Activated CD4-positive, alpha-beta T cell treated with anti-CD3 and anti-CD28 coated beads for 1 hour (primary cell): ENCODE data around the gene ACTL7B.
"Not testable (repeated sequence)": the region's sequence is repeated elsewhere in the genome, so short reads cannot be mapped to it uniquely, and the experiment has no call there.

Experiments
- DNase-seq: peaks from one replicate; pipeline ENCODE4 v3.0.0-alpha.2; 2020

Gene ACTL7B

GRCh38 chr9:108855888-108856287, at the start of gene ACTL7B:
Gene ACTL7B (minus strand): TSS chr9:108855986. CDS start chr9:108855930, 56 bp downstream.
- no peak for DNase-seq

GRCh38 chr9:108905494-108905893, 49.7 kb upstream of the ACTL7B start:
- no peak for DNase-seq

- no peak for DNase-seq
Measured at GRCh38 chr9:108904161-108904560, 48.4 kb upstream of the ACTL7B start.

- no peak for DNase-seq
Measured at GRCh38 chr9:108903420-108904103, 47.8 kb upstream of the ACTL7B start.

GRCh38 chr9:108900176-108900575, 44.4 kb upstream of the ACTL7B start:
- DNase-seq = no peak

- not testable (repeated sequence) for DNase-seq
Measured at GRCh38 chr9:108899023-108899695, 43.4 kb upstream of the ACTL7B start.

GRCh38 chr9:108897324-108898096, 41.7 kb upstream of the ACTL7B start:
- DNase-seq = no peak

GRCh38 chr9:108894225-108894997, 38.6 kb upstream of the ACTL7B start:
- no peak for DNase-seq

GRCh38 chr9:108889649-108890067, 33.9 kb upstream of the ACTL7B start:
- DNase-seq = no peak

- DNase-seq = not testable (repeated sequence)
Measured at GRCh38 chr9:108886594-108887271, 30.9 kb upstream of the ACTL7B start.

- DNase-seq = no peak
Measured at GRCh38 chr9:108885643-108886348, 30.0 kb upstream of the ACTL7B start.

- no peak for DNase-seq
Measured at GRCh38 chr9:108884701-108885100, 28.9 kb upstream of the ACTL7B start.

GRCh38 chr9:108883085-108883484, 27.3 kb upstream of the ACTL7B start:
- no peak for DNase-seq

GRCh38 chr9:108882052-108882888, 26.5 kb upstream of the ACTL7B start:
- no peak for DNase-seq

GRCh38 chr9:108880738-108881316, 25.0 kb upstream of the ACTL7B start:
- no peak for DNase-seq

GRCh38 chr9:108877524-108877923, 21.7 kb upstream of the ACTL7B start:
- no peak for DNase-seq

- no peak for DNase-seq
Measured at GRCh38 chr9:108876425-108876824, 20.6 kb upstream of the ACTL7B start.

GRCh38 chr9:108874058-108874788, 18.4 kb upstream of the ACTL7B start:
- no peak for DNase-seq

- DNase-seq = no peak
Measured at GRCh38 chr9:108869092-108869725, 13.4 kb upstream of the ACTL7B start.
